ENCODE data around the gene GNA15.

The GNA15 gene

GRCh38 chr19:3123956-3124355, 11.9 kb upstream of the GNA15 start:
- TF ChIP-seq CTCF (IDR thresholded peaks at IDR 0.05; ENCODE audit: insufficient read depth, low read length) (no peak), POLR2AphosphoS5 (IDR thresholded peaks at IDR 0.05; ENCODE audit: low read depth) (no peak), GABPA (IDR thresholded peaks at IDR 0.05; ENCODE audit: low read depth) (no peak), REST (IDR thresholded peaks at IDR 0.05; ENCODE audit: insufficient replicate concordance, low read depth) (no peak), SPI1 (IDR thresholded peaks at IDR 0.05; ENCODE audit: borderline replicate concordance, low read depth) (no peak)
- no peaks in the 10 kb centered on the region for H3K27me3 ChIP-seq (ENCODE audit: insufficient read depth, poor library complexity, severe bottlenecking)
- DNase-seq (ENCODE audit: low read depth in 1 of 2, low spot score in 1 of 2) = no peak
- H3K4me3 ChIP-seq (replicated peaks; ENCODE audit: insufficient read depth, low read length) = no peak overlapping the region
- no peak overlapping the region for H3K27ac ChIP-seq (replicated peaks)

GRCh38 chr19:3124630-3125029, 11.2 kb upstream of the GNA15 start:
- no peak for TF ChIP-seq POLR2AphosphoS5 (IDR thresholded peaks at IDR 0.05; ENCODE audit: low read depth)
- no peak for TF ChIP-seq CTCF (IDR thresholded peaks at IDR 0.05; ENCODE audit: insufficient read depth, low read length)
- no peak for TF ChIP-seq SPI1 (IDR thresholded peaks at IDR 0.05; ENCODE audit: borderline replicate concordance, low read depth)
- no peak for TF ChIP-seq REST (IDR thresholded peaks at IDR 0.05; ENCODE audit: insufficient replicate concordance, low read depth)
- TF ChIP-seq GABPA (IDR thresholded peaks at IDR 0.05; ENCODE audit: low read depth) = no peak
- DNase-seq (ENCODE audit: low read depth in 1 of 2, low spot score in 1 of 2) = no peak
- H3K27me3 ChIP-seq (ENCODE audit: insufficient read depth, poor library complexity, severe bottlenecking) = no peaks in the 10 kb centered on the region
- H3K4me3 ChIP-seq (replicated peaks; ENCODE audit: insufficient read depth, low read length) = no peak overlapping the region
- H3K27ac ChIP-seq (replicated peaks) = no peak overlapping the region

- H3K27me3 ChIP-seq (ENCODE audit: insufficient read depth, poor library complexity, severe bottlenecking) = no peaks in the 10 kb centered on the region
- TF ChIP-seq REST (IDR thresholded peaks at IDR 0.05; ENCODE audit: insufficient replicate concordance, low read depth) = no peak
- TF ChIP-seq POLR2AphosphoS5 (IDR thresholded peaks at IDR 0.05; ENCODE audit: low read depth) = no peak
- TF ChIP-seq GABPA (IDR thresholded peaks at IDR 0.05; ENCODE audit: low read depth) = no peak
- TF ChIP-seq SPI1 (IDR thresholded peaks at IDR 0.05; ENCODE audit: borderline replicate concordance, low read depth) = no peak
- TF ChIP-seq CTCF (IDR thresholded peaks at IDR 0.05; ENCODE audit: insufficient read depth, low read length) = peak; percentile 77
- peak in 1 of 2 experiments; percentile 59 for DNase-seq (ENCODE audit: low read depth in 1 of 2, low spot score in 1 of 2)
- H3K27ac ChIP-seq (replicated peaks) = no peak overlapping the region
- H3K4me3 ChIP-seq (replicated peaks; ENCODE audit: insufficient read depth, low read length) = no peak overlapping the region
Measured at GRCh38 chr19:3125900-3126524, 9.8 kb upstream of the GNA15 start.

All from HL-60 (cell line).